ENCODE data around the gene ARHGAP45. TPM values are rescaled to one million over a fixed set of nuclear protein-coding genes. Genes with fewer than 3 reads are reported as not detected.

ARHGAP45 gene
- total RNA-seq, 2 donors from 2014 or later, result 211 to 310 TPM

DNA sequence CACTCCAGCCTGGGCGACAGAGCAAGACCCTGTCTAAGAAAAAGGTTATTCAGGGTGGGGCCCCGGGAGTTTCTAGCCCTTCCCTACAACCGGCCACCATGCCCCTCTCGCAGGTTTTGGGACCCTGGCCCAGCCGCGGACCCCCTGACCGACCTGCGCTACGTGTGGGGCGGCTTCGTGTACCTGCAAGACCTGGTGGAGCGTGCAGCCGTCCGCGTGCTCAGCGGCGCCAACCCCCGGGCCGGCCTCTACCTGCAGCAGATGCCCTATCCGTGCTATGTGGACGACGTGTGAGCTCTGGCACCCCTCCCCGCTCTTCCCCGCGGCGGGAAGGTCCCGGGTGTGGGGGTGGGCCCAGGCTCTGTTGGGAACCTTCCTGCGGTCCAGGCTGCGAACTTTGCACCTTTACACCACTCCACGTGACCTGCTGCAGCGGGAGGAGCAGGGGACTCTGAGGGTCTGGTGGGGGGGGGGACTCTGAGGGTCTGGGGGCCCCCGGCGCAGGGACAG is 20.8 kb upstream of the ARHGAP45 start:
- H3K27ac Mint-ChIP-seq, result no peak overlapping the region
- no peaks in the 10 kb centered on the region for H3K9me3 Mint-ChIP-seq
- no peak overlapping the region for H3K4me3 Mint-ChIP-seq
- no peaks in the 10 kb centered on the region for H3K27me3 Mint-ChIP-seq
- no peaks in the 10 kb centered on the region for H3K4me1 Mint-ChIP-seq
- peaks cover 6% of the 10 kb centered on the region for H3K36me3 Mint-ChIP-seq (ENCODE audit: low read depth)
- ATAC-seq (replicated peaks), result no peak

DNA sequence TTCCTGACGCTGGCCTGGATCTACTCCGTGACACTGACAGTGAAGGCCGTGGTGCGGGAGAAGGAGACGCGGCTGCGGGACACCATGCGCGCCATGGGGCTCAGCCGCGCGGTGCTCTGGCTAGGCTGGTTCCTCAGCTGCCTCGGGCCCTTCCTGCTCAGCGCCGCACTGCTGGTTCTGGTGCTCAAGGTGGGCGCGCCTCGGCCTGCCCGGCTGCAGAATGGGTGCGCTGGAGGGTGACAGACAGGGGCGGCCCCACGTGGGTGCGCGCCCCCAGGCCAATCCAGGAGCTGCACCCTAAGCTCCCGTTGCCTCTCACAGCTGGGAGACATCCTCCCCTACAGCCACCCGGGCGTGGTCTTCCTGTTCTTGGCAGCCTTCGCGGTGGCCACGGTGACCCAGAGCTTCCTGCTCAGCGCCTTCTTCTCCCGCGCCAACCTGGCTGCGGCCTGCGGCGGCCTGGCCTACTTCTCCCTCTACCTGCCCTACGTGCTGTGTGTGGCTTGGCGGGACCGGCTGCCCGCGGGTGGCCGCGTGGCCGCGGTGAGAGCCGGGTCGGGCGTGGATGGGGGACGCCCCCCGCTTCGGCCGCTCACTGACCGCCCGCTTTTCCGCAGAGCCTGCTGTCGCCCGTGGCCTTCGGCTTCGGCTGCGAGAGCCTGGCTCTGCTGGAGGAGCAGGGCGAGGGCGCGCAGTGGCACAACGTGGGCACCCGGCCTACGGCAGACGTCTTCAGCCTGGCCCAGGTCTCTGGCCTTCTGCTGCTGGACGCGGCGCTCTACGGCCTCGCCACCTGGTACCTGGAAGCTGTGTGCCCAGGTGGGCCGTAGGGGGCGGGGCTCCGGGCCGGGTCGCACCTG is 19.9 kb upstream of the ARHGAP45 start:
- ATAC-seq (replicated peaks), result no peak
- no peaks in the 10 kb centered on the region for H3K9me3 Mint-ChIP-seq
- H3K4me3 Mint-ChIP-seq, result no peak overlapping the region
- H3K4me1 Mint-ChIP-seq, result peaks cover 4% of the 10 kb centered on the region
- no peak overlapping the region for H3K27ac Mint-ChIP-seq
- peaks cover 6% of the 10 kb centered on the region for H3K36me3 Mint-ChIP-seq (ENCODE audit: low read depth)
- H3K27me3 Mint-ChIP-seq, result no peaks in the 10 kb centered on the region

DNA sequence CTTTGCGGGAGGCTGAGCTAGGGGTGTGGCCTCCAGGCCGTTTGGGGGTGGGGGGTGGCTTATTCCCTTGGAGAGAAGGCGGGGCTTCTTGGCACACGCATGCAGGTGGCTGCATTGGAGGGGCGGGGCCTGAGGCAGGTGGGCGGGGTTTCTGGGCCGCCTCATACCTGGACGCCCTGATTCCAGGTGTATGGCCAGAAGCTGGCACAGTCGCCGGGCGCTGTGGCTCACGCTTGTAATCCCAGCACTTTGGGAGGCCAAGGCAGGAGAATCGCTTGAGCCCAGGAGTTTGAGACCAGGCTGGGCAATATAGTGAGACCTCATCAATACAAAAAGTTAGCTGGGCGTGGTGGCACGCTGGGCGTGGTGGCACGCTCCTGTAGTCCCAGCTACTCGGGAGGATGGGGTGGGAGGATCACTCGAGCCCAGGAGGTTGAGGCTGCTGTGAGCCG is 19.2 kb upstream of the ARHGAP45 start:
- Mint-ChIP-seq H3K36me3 (ENCODE audit: low read depth) (peaks cover 6% of the 10 kb centered on the region), H3K9me3 (no peaks in the 10 kb centered on the region), H3K4me1 (peaks cover 4% of the 10 kb centered on the region), H3K27ac (no peak overlapping the region), H3K4me3 (no peak overlapping the region), H3K27me3 (no peaks in the 10 kb centered on the region)
- ATAC-seq (replicated peaks), result no peak

DNA sequence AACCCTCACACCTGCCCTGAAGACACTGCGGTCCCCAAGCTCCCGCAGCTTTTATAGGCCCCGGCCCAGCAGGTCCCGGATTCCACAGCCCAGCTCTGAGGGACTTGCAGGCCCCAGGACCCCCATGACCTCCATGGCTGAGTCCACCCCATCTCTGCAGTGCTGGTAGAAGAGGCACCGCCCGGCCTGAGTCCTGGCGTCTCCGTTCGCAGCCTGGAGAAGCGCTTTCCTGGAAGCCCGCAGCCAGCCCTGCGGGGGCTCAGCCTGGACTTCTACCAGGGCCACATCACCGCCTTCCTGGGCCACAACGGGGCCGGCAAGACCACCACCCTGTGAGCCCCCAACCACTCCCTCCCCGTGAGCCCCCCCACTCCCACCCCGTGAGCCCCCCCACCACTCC is 17.9 kb upstream of the ARHGAP45 start:
- Mint-ChIP-seq H3K4me3 (no peak overlapping the region), H3K27me3 (no peaks in the 10 kb centered on the region), H3K36me3 (ENCODE audit: low read depth) (peaks cover 6% of the 10 kb centered on the region), H3K4me1 (peaks cover 4% of the 10 kb centered on the region), H3K9me3 (no peaks in the 10 kb centered on the region), H3K27ac (no peak overlapping the region)
- no peak for ATAC-seq (replicated peaks)

DNA sequence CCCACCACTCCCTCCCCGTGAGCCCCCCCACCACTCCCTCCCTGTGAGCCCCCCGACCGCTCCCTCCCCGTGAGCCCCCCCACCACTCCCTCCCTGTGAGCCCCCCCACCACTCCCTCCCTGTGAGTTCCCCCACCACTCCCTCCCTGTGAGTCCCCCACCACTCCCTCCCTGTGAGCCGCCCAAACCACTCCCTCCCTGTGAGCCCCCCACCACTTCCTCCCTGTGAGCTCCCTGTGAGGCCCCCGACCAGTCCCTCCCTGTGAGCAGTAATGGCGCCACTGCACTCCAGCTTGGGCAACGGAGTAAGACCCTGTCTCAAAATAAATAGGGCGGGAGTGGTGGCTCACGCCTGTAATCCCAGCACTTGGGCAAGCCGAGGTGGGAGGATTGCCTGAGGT is 17.2 kb upstream of the ARHGAP45 start:
- Mint-ChIP-seq H3K27me3 (no peaks in the 10 kb centered on the region), H3K9me3 (no peaks in the 10 kb centered on the region), H3K27ac (no peak overlapping the region), H3K4me1 (peaks cover 4% of the 10 kb centered on the region), H3K36me3 (ENCODE audit: low read depth) (peaks cover 6% of the 10 kb centered on the region), H3K4me3 (no peak overlapping the region)
- ATAC-seq (replicated peaks), result no peak

DNA sequence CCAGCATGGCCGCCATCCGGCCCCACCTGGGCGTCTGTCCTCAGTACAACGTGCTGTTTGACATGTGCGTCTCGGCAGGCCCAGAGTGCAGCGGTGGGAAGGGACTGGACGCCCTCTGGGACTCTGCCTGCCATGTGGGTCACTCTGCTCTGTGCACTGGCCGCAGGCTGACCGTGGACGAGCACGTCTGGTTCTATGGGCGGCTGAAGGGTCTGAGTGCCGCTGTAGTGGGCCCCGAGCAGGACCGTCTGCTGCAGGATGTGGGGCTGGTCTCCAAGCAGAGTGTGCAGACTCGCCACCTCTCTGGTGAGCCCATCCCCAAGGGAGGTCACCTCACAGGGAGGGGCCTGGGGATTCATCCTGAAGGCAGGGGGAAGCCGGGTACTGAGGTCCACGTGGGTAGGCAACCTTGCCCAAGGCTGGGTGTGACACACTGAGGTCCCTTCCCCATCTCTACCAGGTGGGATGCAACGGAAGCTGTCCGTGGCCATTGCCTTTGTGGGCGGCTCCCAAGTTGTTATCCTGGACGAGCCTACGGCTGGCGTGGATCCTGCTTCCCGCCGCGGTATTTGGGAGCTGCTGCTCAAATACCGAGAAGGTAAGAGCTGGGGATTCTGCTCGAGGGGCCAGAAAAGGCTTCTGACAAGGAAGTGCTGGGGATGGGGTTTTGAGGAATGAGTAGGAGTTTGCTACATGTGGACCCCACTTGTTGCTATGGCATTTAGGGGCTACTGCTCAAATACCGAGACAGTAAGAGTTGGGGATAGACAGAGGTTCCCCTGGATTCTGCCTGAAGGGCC is 15.8 kb upstream of the ARHGAP45 start:
- H3K27ac Mint-ChIP-seq, result peak overlapping the region; percentile 78
- ATAC-seq (replicated peaks), result no peak
- H3K4me1 Mint-ChIP-seq, result peaks cover 4% of the 10 kb centered on the region
- no peaks in the 10 kb centered on the region for H3K9me3 Mint-ChIP-seq
- peaks cover under 1% of the 10 kb centered on the region for H3K36me3 Mint-ChIP-seq (ENCODE audit: low read depth)
- H3K4me3 Mint-ChIP-seq, result no peak overlapping the region
- no peaks in the 10 kb centered on the region for H3K27me3 Mint-ChIP-seq

DNA sequence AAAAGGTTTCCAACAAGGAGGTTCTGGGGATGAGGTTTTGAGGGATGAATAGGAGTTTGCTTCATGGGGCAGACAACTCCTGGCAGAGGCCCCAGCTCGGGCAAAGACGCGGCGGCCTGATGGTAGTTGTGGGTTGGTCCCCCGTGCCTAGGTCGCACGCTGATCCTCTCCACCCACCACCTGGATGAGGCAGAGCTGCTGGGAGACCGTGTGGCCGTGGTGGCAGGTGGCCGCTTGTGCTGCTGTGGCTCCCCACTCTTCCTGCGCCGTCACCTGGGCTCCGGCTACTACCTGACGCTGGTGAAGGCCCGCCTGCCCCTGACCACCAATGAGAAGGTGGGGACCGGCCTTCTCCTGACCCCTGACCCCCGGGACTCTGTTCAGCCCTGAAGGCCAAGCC is 15.2 kb upstream of the ARHGAP45 start:
- ATAC-seq (replicated peaks), result no peak
- Mint-ChIP-seq H3K27ac (peak overlapping the region; percentile 78), H3K27me3 (no peaks in the 10 kb centered on the region), H3K9me3 (no peaks in the 10 kb centered on the region), H3K4me3 (no peak overlapping the region), H3K4me1 (peaks cover 8% of the 10 kb centered on the region), H3K36me3 (ENCODE audit: low read depth) (peaks cover 6% of the 10 kb centered on the region)

DNA sequence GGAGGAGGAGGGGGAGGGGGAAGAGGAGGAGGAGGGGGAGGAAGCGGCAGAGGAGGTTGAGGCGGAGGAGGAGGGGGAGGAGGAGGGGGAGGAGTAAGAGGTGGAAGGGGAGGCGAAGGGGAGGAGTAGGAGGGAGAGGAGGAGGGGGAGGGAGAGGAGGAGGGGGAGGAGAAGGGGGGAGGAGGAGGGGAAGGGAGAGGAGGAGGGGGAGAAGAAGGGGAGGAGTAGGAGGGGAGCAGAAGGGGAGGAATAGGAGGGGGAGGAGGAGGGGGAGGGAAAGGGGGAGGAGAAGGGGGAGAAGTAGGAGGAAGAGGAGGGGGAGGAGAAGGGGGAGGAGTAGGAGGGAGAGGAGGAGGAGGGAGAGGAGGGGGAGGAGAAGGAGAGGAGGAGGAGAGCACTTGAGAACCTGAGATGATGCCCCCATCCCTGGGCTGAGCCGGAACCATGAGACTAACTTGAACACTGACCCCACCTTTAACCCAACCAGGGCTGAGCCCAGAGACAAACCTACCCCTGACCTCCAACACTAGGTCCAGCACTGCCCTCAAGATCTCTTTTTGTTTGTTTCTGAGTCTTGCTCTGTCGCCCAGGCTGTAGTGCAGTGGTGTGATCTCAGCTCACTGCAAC is 14.5 kb upstream of the ARHGAP45 start:
- ATAC-seq (replicated peaks), result no peak
- H3K4me3 Mint-ChIP-seq, result no peak overlapping the region
- H3K36me3 Mint-ChIP-seq (ENCODE audit: low read depth), result peaks cover 12% of the 10 kb centered on the region
- H3K4me1 Mint-ChIP-seq, result peaks cover 12% of the 10 kb centered on the region
- H3K9me3 Mint-ChIP-seq, result no peaks in the 10 kb centered on the region
- H3K27ac Mint-ChIP-seq, result peak overlapping the region; percentile 62
- H3K27me3 Mint-ChIP-seq, result no peaks in the 10 kb centered on the region

DNA sequence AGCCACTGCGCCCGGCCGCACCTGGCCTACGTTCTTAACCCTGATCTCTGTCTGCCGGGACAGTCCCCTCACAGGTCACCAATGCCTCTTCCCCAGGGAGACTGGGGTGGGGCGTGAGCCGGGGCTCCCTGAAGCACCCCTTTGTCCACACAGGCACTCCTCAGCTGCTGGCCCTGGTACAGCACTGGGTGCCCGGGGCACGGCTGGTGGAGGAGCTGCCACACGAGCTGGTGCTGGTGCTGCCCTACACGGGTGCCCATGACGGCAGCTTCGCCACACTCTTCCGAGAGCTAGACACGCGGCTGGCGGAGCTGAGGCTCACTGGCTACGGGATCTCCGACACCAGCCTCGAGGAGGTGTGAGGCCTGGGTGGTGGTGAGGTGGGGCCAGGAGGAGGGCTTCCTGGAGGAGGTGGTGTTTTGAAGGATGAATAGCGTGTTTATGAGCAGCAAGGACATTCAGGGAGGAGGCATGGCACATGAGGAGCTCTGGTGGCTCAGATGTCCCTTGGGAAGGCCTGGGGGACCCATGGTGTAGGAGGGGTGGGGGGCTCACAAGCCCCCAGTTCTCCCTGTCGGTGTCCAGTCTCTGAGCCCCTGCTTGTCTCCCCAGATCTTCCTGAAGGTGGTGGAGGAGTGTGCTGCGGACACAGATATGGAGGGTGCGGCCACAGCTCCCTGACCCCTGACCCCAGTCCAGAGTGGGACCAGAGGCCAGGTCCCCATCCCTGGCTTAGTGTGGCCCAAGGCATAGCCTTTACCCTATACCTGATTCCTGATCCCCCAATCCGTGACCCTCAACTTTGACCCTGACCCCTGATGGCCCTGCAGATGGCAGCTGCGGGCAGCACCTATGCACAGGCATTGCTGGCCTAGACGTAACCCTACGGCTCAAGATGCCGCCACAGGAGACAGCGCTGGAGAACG is 13.5 kb upstream of the ARHGAP45 start:
- Mint-ChIP-seq H3K36me3 (ENCODE audit: low read depth) (peaks cover 14% of the 10 kb centered on the region), H3K4me1 (peaks cover 19% of the 10 kb centered on the region), H3K4me3 (no peak overlapping the region), H3K27me3 (no peaks in the 10 kb centered on the region), H3K27ac (peak overlapping the region; percentile 62), H3K9me3 (no peaks in the 10 kb centered on the region)
- ATAC-seq (replicated peaks), result no peak

DNA sequence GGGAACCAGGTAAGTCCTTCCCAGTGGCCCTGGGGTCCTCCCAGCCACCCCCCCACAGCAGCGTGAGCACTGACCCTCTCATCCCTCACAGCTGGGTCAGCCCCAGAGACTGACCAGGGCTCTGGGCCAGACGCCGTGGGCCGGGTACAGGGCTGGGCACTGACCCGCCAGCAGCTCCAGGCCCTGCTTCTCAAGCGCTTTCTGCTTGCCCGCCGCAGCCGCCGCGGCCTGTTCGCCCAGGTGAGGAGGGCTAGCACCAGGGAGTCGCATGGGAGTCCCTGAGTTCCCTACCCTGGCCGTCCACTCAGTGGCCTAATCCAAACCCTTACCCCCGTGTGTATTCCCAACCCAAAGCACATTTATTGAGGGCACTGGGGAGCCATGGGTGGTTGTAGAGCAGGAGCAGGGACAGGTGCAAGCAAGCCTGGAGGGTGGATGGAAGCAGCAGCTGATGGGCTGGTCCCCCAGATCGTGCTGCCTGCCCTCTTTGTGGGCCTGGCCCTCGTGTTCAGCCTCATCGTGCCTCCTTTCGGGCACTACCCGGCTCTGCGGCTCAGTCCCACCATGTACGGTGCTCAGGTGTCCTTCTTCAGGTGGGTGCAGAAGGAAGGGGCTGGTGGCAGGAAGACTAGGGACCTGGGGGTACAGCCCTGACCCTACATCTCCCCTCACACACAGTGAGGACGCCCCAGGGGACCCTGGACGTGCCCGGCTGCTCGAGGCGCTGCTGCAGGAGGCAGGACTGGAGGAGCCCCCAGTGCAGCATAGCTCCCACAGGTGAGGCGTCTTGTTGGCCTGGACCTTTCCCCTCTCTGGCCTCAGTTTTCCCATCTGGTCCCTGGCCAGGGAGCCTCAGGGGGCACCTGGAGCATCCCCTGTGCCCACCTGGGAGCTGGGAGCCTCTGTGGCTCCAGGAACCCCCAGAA is 12.6 kb upstream of the ARHGAP45 start:
- H3K27me3 Mint-ChIP-seq, result no peaks in the 10 kb centered on the region
- ATAC-seq (replicated peaks), result no peak
- peaks cover 14% of the 10 kb centered on the region for H3K36me3 Mint-ChIP-seq (ENCODE audit: low read depth)
- H3K27ac Mint-ChIP-seq, result no peak overlapping the region
- H3K4me3 Mint-ChIP-seq, result no peak overlapping the region
- H3K9me3 Mint-ChIP-seq, result no peaks in the 10 kb centered on the region
- peaks cover 19% of the 10 kb centered on the region for H3K4me1 Mint-ChIP-seq

DNA sequence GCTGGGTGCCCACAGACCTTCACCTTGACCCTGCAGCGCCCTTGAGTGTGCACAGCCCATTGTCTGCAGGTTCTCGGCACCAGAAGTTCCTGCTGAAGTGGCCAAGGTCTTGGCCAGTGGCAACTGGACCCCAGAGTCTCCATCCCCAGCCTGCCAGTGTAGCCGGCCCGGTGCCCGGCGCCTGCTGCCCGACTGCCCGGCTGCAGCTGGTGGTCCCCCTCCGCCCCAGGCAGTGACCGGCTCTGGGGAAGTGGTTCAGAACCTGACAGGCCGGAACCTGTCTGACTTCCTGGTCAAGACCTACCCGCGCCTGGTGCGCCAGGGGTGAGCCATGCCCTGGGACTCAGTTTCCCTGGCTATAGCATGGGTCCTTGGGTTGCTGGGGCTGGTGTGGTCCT is 11.9 kb upstream of the ARHGAP45 start:
- H3K27me3 Mint-ChIP-seq, result no peaks in the 10 kb centered on the region
- H3K36me3 Mint-ChIP-seq (ENCODE audit: low read depth), result peaks cover 14% of the 10 kb centered on the region
- no peak overlapping the region for H3K27ac Mint-ChIP-seq
- no peak for ATAC-seq (replicated peaks)
- no peaks in the 10 kb centered on the region for H3K9me3 Mint-ChIP-seq
- peaks cover 19% of the 10 kb centered on the region for H3K4me1 Mint-ChIP-seq
- H3K4me3 Mint-ChIP-seq, result no peak overlapping the region

DNA sequence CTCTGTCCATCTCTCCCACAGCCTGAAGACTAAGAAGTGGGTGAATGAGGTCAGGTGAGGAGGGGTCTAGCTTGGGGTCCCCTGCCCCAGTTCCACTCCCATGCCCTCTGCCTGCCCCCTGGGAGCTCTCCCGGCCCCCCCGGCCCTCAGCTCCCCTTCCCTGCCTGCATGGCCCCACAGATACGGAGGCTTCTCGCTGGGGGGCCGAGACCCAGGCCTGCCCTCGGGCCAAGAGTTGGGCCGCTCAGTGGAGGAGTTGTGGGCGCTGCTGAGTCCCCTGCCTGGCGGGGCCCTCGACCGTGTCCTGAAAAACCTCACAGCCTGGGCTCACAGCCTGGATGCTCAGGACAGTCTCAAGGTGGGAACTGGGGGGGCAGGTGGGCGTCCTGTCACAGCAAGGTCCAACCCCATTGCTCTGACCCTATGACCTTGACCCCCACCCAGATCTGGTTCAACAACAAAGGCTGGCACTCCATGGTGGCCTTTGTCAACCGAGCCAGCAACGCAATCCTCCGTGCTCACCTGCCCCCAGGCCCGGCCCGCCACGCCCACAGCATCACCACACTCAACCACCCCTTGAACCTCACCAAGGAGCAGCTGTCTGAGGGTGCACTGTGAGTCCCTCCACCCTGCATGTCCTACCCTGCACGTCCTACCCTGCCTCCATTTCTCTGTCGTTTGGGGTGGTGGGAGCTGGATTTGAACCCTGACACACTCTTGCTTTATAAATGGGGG is 10.9 kb upstream of the ARHGAP45 start:
- H3K36me3 Mint-ChIP-seq (ENCODE audit: low read depth), result peaks cover 14% of the 10 kb centered on the region
- H3K4me3 Mint-ChIP-seq, result no peak overlapping the region
- ATAC-seq (replicated peaks), result no peak
- no peaks in the 10 kb centered on the region for H3K9me3 Mint-ChIP-seq
- peak overlapping the region; percentile 85 for H3K27ac Mint-ChIP-seq
- peaks cover 19% of the 10 kb centered on the region for H3K4me1 Mint-ChIP-seq
- H3K27me3 Mint-ChIP-seq, result no peaks in the 10 kb centered on the region

All from activated T-helper 17 cell treated with anti-CD3 and anti-CD28 coated beads, Interleukin-2, amount 50 U/mL, for 72 hours (primary cell).